Adrenal gland (tissue), 5 donors: ENCODE data around the gene OXSR1.

Experiments
- CTCF ChIP-seq, 6 experiments: fragments of 450-650 bp in 4 of 6; fragments of 200-600 bp in 2 of 6; sonication (generic) in 1 of 6; IDR thresholded peaks; 1 replicate in 5 of 6; 2 replicates in 1 of 6; pipeline versions ENCODE4 v1.5.1 to v1.8.0; 2016 to 2021; ENCODE audit warnings: antibody characterized with exemption in 6 of 6, mild to moderate bottlenecking in 2 of 6, moderate library complexity in 1 of 6
- POLR2A ChIP-seq, 2 donors: fragments of 450-650 bp; IDR thresholded peaks; one replicate each; pipeline ENCODE4 v1.6.1; 2017; ENCODE audit warnings: antibody characterized with exemption in 2 of 2, mild to moderate bottlenecking in 2 of 2, moderate library complexity in 1 of 2
- donor health status: DM: no; HTN: no; CAD: no.

- no peak for TF ChIP-seq CTCF (IDR thresholded peaks at IDR 0.05)
- TF ChIP-seq POLR2A (IDR thresholded peaks at IDR 0.05) = no peak
Observed at GRCh38 chr3:38165722-38166387, 518 bp downstream of the OXSR1 start.
